ENCODE results near the gene ABCG5.

ABCG5 gene

DNA sequence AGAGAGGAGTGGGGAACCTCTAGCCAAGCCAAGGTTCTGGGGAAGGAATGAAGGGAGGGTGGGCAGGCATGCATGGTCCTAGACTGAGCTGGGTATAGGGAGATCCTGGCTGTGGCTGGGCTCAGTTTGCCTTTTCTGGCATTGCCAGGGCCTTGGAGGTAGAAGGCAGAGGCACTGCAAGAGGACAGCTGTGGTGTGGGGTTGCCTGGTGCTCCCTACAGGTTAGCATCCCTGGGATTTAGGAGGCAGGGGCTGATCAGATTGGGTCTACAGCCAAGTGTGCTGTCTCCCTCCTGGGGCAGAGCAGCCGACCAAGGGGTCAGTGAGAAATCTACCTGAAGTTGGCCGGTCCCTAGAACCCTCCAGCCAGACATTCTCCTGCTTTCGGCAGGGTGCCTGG, 16.0 kb upstream of the ABCG5 start:
- Histone ChIP-seq H3K9me2 (ENCODE audit: low read depth, low read length) (no peaks in the 10 kb centered on the region), H3K9me3 (ENCODE audit: low read length) (no peaks in the 10 kb centered on the region), H2AFZ (ENCODE audit: low read length) (no peak overlapping the region), H3K4me2 (ENCODE audit: low read length) (no peak overlapping the region), H3K4me3 (ENCODE audit: low read depth, low read length, poor library complexity, severe bottlenecking) (no peak overlapping the region), H3K4me1 (ENCODE audit: insufficient read depth, low read length, severe bottlenecking) (no peaks in the 10 kb centered on the region), H3F3A (ENCODE audit: insufficient read depth, low read length) (no peaks in the 10 kb centered on the region), H3K79me2 (ENCODE audit: insufficient read depth, low read length) (no peaks in the 10 kb centered on the region), H4K20me1 (ENCODE audit: insufficient read depth, low read length) (no peaks in the 10 kb centered on the region), H3K36me3 (ENCODE audit: insufficient read depth, low read length) (no peaks in the 10 kb centered on the region), H3K9ac (ENCODE audit: low read length) (no peak overlapping the region), H3K27ac (ENCODE audit: low read depth, low read length, poor library complexity, severe bottlenecking) (no peak overlapping the region), H3K27me3 (ENCODE audit: insufficient read depth, low read length) (0 out of 2 replicates have a peak, but pooled peaks cover 4% of the 10 kb centered on the region)
- TF ChIP-seq EZH2 (IDR thresholded peaks at IDR 0.05; ENCODE audit: borderline replicate concordance, low read length): no peak
- TF ChIP-seq, protein P1, sequence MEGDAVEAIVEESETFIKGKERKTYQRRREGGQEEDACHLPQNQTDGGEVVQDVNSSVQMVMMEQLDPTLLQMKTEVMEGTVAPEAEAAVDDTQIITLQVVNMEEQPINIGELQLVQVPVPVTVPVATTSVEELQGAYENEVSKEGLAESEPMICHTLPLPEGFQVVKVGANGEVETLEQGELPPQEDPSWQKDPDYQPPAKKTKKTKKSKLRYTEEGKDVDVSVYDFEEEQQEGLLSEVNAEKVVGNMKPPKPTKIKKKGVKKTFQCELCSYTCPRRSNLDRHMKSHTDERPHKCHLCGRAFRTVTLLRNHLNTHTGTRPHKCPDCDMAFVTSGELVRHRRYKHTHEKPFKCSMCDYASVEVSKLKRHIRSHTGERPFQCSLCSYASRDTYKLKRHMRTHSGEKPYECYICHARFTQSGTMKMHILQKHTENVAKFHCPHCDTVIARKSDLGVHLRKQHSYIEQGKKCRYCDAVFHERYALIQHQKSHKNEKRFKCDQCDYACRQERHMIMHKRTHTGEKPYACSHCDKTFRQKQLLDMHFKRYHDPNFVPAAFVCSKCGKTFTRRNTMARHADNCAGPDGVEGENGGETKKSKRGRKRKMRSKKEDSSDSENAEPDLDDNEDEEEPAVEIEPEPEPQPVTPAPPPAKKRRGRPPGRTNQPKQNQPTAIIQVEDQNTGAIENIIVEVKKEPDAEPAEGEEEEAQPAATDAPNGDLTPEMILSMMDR (IDR thresholded peaks at IDR 0.05; ENCODE audit: low read length): no peak

DNA sequence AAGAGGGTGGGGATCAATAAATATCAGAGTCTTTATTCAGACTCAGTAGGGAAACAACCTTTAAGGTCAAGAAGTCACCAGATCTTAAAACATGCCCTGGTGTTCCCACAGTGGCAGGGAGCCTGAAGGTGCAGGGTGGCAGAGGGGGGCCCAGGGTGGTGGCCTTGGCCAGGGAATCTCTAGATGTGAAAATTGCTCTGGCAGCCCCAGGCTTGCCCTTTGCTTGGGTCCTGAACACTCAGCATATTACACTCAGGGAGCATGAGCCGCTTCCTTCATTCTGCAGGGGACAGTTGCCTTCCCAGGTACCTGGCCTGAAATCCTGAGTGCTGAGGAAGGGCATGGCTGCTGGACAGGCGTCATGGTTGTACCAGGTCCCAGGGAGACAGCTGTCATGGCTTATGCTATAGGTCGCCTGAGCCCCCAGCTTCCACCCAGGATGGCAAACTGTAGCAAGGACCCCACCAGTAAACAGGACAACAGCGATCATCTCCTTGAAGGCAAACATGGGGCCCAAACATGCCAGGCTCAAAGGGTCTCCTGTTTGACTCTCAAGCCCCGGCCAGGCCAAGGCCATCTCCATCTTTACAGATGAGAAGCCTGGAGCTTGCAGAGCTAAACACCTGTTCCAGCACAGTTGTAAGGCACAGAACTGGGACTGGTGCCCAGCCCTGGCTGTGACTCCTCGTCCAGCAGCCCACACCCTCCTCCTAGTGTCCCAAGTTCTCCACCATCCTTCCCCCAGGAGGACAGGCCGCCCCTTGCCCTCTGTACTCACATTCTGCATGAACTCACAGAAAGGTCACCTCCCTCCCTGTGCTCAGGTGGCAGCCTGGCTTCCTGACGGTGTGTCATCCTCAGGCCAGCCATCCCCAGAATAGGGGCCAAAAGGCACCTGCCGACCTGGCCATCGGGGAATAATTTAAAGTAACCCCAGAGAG, 14.8 kb upstream of the ABCG5 start:
- H3K4me2 ChIP-seq (ENCODE audit: low read length): no peak overlapping the region
- no peak overlapping the region for H3K4me3 ChIP-seq (ENCODE audit: low read depth, low read length, poor library complexity, severe bottlenecking)
- H3K9ac ChIP-seq (ENCODE audit: low read length): no peak overlapping the region
- 0 out of 2 replicates have a peak, but pooled peaks cover 4% of the 10 kb centered on the region for H3K27me3 ChIP-seq (ENCODE audit: insufficient read depth, low read length)
- H4K20me1 ChIP-seq (ENCODE audit: insufficient read depth, low read length): no peaks in the 10 kb centered on the region
- TF ChIP-seq, protein P1 (IDR thresholded peaks at IDR 0.05; ENCODE audit: low read length): no peak
- TF ChIP-seq EZH2 (IDR thresholded peaks at IDR 0.05; ENCODE audit: borderline replicate concordance, low read length): no peak
- no peaks in the 10 kb centered on the region for H3F3A ChIP-seq (ENCODE audit: insufficient read depth, low read length)
- H3K4me1 ChIP-seq (ENCODE audit: insufficient read depth, low read length, severe bottlenecking): no peaks in the 10 kb centered on the region
- H3K79me2 ChIP-seq (ENCODE audit: insufficient read depth, low read length): no peaks in the 10 kb centered on the region
- H3K9me3 ChIP-seq (ENCODE audit: low read length): no peaks in the 10 kb centered on the region
- no peaks in the 10 kb centered on the region for H3K9me2 ChIP-seq (ENCODE audit: low read depth, low read length)
- no peaks in the 10 kb centered on the region for H3K36me3 ChIP-seq (ENCODE audit: insufficient read depth, low read length)
- no peak overlapping the region for H2AFZ ChIP-seq (ENCODE audit: low read length)
- no peak overlapping the region for H3K27ac ChIP-seq (ENCODE audit: low read depth, low read length, poor library complexity, severe bottlenecking)

DNA sequence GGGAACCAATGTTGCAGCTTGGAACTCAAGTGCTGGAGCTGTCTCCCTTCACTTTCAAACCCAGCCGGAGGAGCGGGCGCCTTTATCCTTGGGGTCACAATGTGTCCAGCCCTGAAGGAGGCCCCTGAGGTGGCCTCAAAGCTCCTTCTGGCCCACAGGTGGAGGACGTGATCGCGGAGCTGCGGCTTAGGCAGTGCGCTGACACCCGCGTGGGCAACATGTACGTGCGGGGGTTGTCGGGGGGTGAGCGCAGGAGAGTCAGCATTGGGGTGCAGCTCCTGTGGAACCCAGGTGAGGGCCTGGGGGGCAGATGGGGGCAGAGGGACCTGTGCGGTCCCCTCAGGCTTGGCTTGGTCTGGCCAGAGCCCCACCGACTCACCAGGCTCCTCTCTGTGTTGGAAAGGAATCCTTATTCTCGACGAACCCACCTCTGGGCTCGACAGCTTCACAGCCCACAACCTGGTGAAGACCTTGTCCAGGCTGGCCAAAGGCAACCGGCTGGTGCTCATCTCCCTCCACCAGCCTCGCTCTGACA, 13.6 kb upstream of the ABCG5 start:
- H3K27ac ChIP-seq (ENCODE audit: low read depth, low read length, poor library complexity, severe bottlenecking): no peak overlapping the region
- no peaks in the 10 kb centered on the region for H3K36me3 ChIP-seq (ENCODE audit: insufficient read depth, low read length)
- no peak overlapping the region for H3K4me3 ChIP-seq (ENCODE audit: low read depth, low read length, poor library complexity, severe bottlenecking)
- no peaks in the 10 kb centered on the region for H3K79me2 ChIP-seq (ENCODE audit: insufficient read depth, low read length)
- H3K9ac ChIP-seq (ENCODE audit: low read length): no peak overlapping the region
- H3K9me2 ChIP-seq (ENCODE audit: low read depth, low read length): no peaks in the 10 kb centered on the region
- H3K4me2 ChIP-seq (ENCODE audit: low read length): no peak overlapping the region
- peaks cover 4% of the 10 kb centered on the region for H3K4me1 ChIP-seq (ENCODE audit: insufficient read depth, low read length, severe bottlenecking)
- H3F3A ChIP-seq (ENCODE audit: insufficient read depth, low read length): no peaks in the 10 kb centered on the region
- no peaks in the 10 kb centered on the region for H3K9me3 ChIP-seq (ENCODE audit: low read length)
- TF ChIP-seq, protein P1 (IDR thresholded peaks at IDR 0.05; ENCODE audit: low read length): no peak
- TF ChIP-seq EZH2 (IDR thresholded peaks at IDR 0.05; ENCODE audit: borderline replicate concordance, low read length): no peak
- H2AFZ ChIP-seq (ENCODE audit: low read length): no peak overlapping the region
- H3K27me3 ChIP-seq (ENCODE audit: insufficient read depth, low read length): 0 out of 2 replicates have a peak, but pooled peaks cover 4% of the 10 kb centered on the region
- no peaks in the 10 kb centered on the region for H4K20me1 ChIP-seq (ENCODE audit: insufficient read depth, low read length)
